Measurements from ENCODE around the gene MLLT1.
"Not testable (repeated sequence)": the region's sequence is repeated elsewhere in the genome, so short reads cannot be mapped to it uniquely, and the experiment has no call there.

MLLT1 gene

GRCh38 chr19:6279931-6280591 is at the start of gene MLLT1:
Gene MLLT1, minus strand, starts transcription at chr19:6279975. Its CDS starts 191 bp downstream, at chr19:6279784.
- Histone ChIP-seq H3K4me3 (ENCODE audit: low read length) (peak within 1 kb of the TSS; percentile 68), H3K36me3 (ENCODE audit: insufficient read depth, low read length) (peaks cover 10% of the 10 kb centered on the region), H3K4me1 (ENCODE audit: insufficient read depth, low read length) (peaks cover 19% of the 10 kb centered on the region), H2AFZ (ENCODE audit: low read depth, low read length) (no peak within 1 kb of the TSS), H3K27me3 (ENCODE audit: insufficient read depth, low read length) (no peaks in the 10 kb centered on the region), H3K9me3 (ENCODE audit: low read length) (no peaks in the 10 kb centered on the region)

GRCh38 chr19:6326815-6327214 is 47.0 kb upstream of the MLLT1 start:
- no peak overlapping the region for H2AFZ ChIP-seq (ENCODE audit: low read depth, low read length)
- no peaks in the 10 kb centered on the region for H3K9me3 ChIP-seq (ENCODE audit: low read length)
- no peaks in the 10 kb centered on the region for H3K27me3 ChIP-seq (ENCODE audit: insufficient read depth, low read length)
- H3K36me3 ChIP-seq (ENCODE audit: insufficient read depth, low read length) = no peaks in the 10 kb centered on the region
- H3K4me3 ChIP-seq (ENCODE audit: low read length) = no peak overlapping the region
- H3K4me1 ChIP-seq (ENCODE audit: insufficient read depth, low read length) = no peaks in the 10 kb centered on the region

GRCh38 chr19:6325614-6326013 is 45.8 kb upstream of the MLLT1 start:
- H3K9me3 ChIP-seq (ENCODE audit: low read length) = no peaks in the 10 kb centered on the region
- H3K36me3 ChIP-seq (ENCODE audit: insufficient read depth, low read length) = no peaks in the 10 kb centered on the region

GRCh38 chr19:6324757-6325156 is 45.0 kb upstream of the MLLT1 start:
- H3K4me3 ChIP-seq (ENCODE audit: low read length) = no peak overlapping the region
- H3K4me1 ChIP-seq (ENCODE audit: insufficient read depth, low read length) = no peaks in the 10 kb centered on the region
- no peaks in the 10 kb centered on the region for H3K36me3 ChIP-seq (ENCODE audit: insufficient read depth, low read length)
- no peak overlapping the region for H2AFZ ChIP-seq (ENCODE audit: low read depth, low read length)
- no peaks in the 10 kb centered on the region for H3K27me3 ChIP-seq (ENCODE audit: insufficient read depth, low read length)
- no peaks in the 10 kb centered on the region for H3K9me3 ChIP-seq (ENCODE audit: low read length)

More at GRCh38 chr19:6325614-6326013, 45.8 kb upstream of the MLLT1 start:
- Histone ChIP-seq H3K4me3 (ENCODE audit: low read length) (no peak overlapping the region), H3K27me3 (ENCODE audit: insufficient read depth, low read length) (no peaks in the 10 kb centered on the region), H2AFZ (ENCODE audit: low read depth, low read length) (no peak overlapping the region), H3K4me1 (ENCODE audit: insufficient read depth, low read length) (no peaks in the 10 kb centered on the region)

DNA sequence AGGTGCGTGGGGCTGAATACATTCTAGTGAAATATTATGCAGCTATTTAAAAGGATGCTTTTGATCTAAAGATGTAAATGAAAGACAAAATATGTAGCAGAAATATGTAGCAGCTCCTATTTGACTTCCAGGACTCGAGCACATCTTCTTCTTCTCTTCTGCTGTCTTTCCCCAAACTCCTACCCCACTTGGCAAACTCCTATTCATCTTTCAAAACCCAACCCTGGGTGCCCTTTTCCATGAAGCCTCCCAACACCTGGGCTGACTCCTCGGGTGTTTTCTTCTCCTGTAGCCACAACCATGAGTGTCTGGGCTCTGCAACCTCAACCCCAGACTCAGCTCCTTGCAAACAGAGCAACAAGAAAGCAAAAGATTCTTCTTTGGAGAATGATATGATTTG is 42.5 kb upstream of the MLLT1 start:
- no peak overlapping the region for H2AFZ ChIP-seq (ENCODE audit: low read depth, low read length)
- no peaks in the 10 kb centered on the region for H3K27me3 ChIP-seq (ENCODE audit: insufficient read depth, low read length)
- no peaks in the 10 kb centered on the region for H3K4me1 ChIP-seq (ENCODE audit: insufficient read depth, low read length)

DNA sequence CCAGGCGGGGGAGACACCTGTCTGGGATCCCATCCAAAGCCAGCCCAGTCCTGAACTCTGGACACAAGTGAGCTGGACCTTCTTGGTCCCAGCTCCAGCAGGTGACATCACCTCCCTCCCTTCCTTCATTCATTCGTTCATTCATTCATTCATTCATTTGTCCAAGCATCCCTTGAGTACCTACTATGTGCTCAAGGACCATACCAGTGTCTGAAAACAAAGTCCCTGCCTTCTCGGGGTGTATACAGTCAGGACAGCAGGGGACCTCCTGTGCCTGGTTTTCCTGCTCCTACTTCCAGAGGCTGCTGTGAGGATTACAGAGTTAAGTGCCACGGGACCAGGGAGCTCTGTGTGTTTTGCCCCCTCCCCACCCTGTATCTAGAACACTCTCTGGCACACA is 39.6 kb upstream of the MLLT1 start:
- no peaks in the 10 kb centered on the region for H3K9me3 ChIP-seq (ENCODE audit: low read length)
- H3K4me3 ChIP-seq (ENCODE audit: low read length) = no peak overlapping the region
- H2AFZ ChIP-seq (ENCODE audit: low read depth, low read length) = no peak overlapping the region
- no peaks in the 10 kb centered on the region for H3K4me1 ChIP-seq (ENCODE audit: insufficient read depth, low read length)
- no peaks in the 10 kb centered on the region for H3K27me3 ChIP-seq (ENCODE audit: insufficient read depth, low read length)
- H3K36me3 ChIP-seq (ENCODE audit: insufficient read depth, low read length) = no peaks in the 10 kb centered on the region

More for the DNA sequence above, 42.5 kb upstream of the MLLT1 start:
- no peaks in the 10 kb centered on the region for H3K36me3 ChIP-seq (ENCODE audit: insufficient read depth, low read length)
- no peaks in the 10 kb centered on the region for H3K9me3 ChIP-seq (ENCODE audit: low read length)
- H3K4me3 ChIP-seq (ENCODE audit: low read length) = no peak overlapping the region

DNA sequence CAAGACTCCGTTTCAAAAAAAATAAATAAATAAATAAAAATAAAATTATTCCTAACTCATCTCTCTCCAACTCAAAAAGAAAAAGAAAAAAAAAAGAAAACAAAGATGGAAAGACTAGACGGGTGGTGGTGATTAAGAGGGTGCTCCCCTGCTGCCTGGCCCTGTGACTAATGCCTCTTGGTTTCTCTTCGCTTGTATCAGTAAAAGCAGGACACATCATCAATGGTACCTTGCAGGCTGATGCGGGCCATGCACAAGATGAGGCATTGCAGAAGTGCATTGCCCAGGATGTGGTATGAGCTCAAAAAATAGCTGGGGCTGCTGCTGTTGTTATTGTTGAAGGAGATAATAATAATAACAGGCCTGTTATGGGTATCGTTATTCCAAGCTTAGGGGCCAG is 39.0 kb upstream of the MLLT1 start:
- Histone ChIP-seq H3K4me1 (ENCODE audit: insufficient read depth, low read length) (no peaks in the 10 kb centered on the region), H3K27me3 (ENCODE audit: insufficient read depth, low read length) (no peaks in the 10 kb centered on the region), H2AFZ (ENCODE audit: low read depth, low read length) (no peak overlapping the region), H3K36me3 (ENCODE audit: insufficient read depth, low read length) (no peaks in the 10 kb centered on the region), H3K4me3 (ENCODE audit: low read length) (no peak overlapping the region), H3K9me3 (ENCODE audit: low read length) (no peaks in the 10 kb centered on the region)

- H3K27me3 ChIP-seq (ENCODE audit: insufficient read depth, low read length); H3K4me3 ChIP-seq (ENCODE audit: low read length); H2AFZ ChIP-seq (ENCODE audit: low read depth, low read length); H3K9me3 ChIP-seq (ENCODE audit: low read length); H3K36me3 ChIP-seq (ENCODE audit: insufficient read depth, low read length); H3K4me1 ChIP-seq (ENCODE audit: insufficient read depth, low read length): not testable (repeated sequence)
These were observed 35.9 kb upstream of the MLLT1 start for GRCh38 chr19:6315646-6316045.

- no peak overlapping the region for H3K4me3 ChIP-seq (ENCODE audit: low read length)
- peaks cover 2% of the 10 kb centered on the region for H3K9me3 ChIP-seq (ENCODE audit: low read length)
- no peaks in the 10 kb centered on the region for H3K27me3 ChIP-seq (ENCODE audit: insufficient read depth, low read length)
- H2AFZ ChIP-seq (ENCODE audit: low read depth, low read length) = no peak overlapping the region
- no peaks in the 10 kb centered on the region for H3K36me3 ChIP-seq (ENCODE audit: insufficient read depth, low read length)
- no peaks in the 10 kb centered on the region for H3K4me1 ChIP-seq (ENCODE audit: insufficient read depth, low read length)
These were observed 33.7 kb upstream of the MLLT1 start for GRCh38 chr19:6313398-6313969.

DNA sequence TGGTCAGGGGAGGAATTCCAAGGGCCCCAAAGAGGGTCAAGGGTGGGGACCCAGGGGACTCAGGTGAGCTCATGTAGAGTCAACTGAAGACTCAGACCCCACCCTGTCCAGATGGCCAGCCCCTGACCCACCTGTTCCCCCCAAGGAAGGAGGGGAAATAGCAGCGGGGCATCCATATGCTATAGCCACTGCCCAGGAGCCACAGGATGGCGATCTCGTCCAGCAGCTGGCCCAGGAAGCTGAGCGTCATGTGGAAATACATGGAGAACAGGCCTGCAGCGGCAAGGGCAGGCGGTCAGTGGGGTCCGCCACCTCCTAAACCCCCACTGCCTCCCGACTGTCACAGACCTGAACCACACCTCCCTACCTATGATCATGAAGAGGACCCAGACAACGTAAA is 32.2 kb upstream of the MLLT1 start:
- Histone ChIP-seq H3K27me3 (ENCODE audit: insufficient read depth, low read length) (no peaks in the 10 kb centered on the region), H3K36me3 (ENCODE audit: insufficient read depth, low read length) (no peaks in the 10 kb centered on the region), H3K4me3 (ENCODE audit: low read length) (no peak overlapping the region), H3K9me3 (ENCODE audit: low read length) (peaks cover 2% of the 10 kb centered on the region), H2AFZ (ENCODE audit: low read depth, low read length) (no peak overlapping the region), H3K4me1 (ENCODE audit: insufficient read depth, low read length) (no peaks in the 10 kb centered on the region)

GRCh38 chr19:6298413-6298812 is 18.6 kb upstream of the MLLT1 start:
- H3K9me3 ChIP-seq (ENCODE audit: low read length) = peaks cover 7% of the 10 kb centered on the region
- no peak overlapping the region for H2AFZ ChIP-seq (ENCODE audit: low read depth, low read length)
- H3K36me3 ChIP-seq (ENCODE audit: insufficient read depth, low read length) = no peaks in the 10 kb centered on the region
- H3K4me1 ChIP-seq (ENCODE audit: insufficient read depth, low read length) = no peaks in the 10 kb centered on the region
- H3K4me3 ChIP-seq (ENCODE audit: low read length) = no peak overlapping the region
- H3K27me3 ChIP-seq (ENCODE audit: insufficient read depth, low read length) = no peaks in the 10 kb centered on the region

DNA sequence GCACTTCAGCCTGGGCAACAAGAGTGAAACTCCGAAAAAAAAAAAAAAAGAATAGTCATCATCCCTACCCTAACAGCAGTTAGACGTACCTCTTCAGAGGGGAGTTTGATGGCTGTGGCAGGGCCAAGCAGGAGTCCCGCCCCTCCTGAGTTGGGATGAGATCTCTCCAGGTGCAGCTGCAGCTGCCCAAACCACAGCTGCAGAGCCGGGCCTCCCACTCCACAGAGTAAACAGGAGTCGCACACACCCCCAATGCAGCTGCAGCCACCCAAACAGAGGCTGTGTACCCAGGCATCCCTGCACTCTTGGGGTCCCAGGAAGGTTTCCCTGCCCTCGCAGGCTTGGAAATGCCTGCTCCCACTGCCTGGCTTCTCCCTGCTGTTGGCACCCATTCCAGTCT is 17.4 kb upstream of the MLLT1 start:
- Histone ChIP-seq H3K36me3 (ENCODE audit: insufficient read depth, low read length) (no peaks in the 10 kb centered on the region), H3K4me3 (ENCODE audit: low read length) (no peak overlapping the region), H3K27me3 (ENCODE audit: insufficient read depth, low read length) (no peaks in the 10 kb centered on the region), H3K4me1 (ENCODE audit: insufficient read depth, low read length) (no peaks in the 10 kb centered on the region), H3K9me3 (ENCODE audit: low read length) (peaks cover 11% of the 10 kb centered on the region), H2AFZ (ENCODE audit: low read depth, low read length) (no peak overlapping the region)

DNA sequence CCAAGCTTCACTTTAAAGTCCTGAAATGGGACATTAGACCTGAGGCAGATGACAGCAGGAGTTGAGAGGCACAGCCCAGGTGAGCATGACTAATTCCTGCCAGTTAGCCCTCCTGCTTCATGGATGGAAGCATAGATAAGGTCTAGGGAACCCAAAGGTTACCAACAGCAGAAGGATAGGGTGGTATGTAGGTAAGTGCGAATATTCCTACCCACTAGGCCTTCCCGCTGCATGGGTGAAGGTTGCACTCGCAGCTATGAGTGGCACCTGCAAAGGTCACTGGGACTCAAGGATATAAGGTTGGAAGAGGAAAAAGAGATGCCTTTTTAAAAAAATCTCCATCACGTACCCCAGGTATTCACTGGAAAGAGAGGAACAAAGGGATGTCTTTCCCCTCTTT is 12.2 kb upstream of the MLLT1 start:
- no peaks in the 10 kb centered on the region for H3K4me1 ChIP-seq (ENCODE audit: insufficient read depth, low read length)
- peaks cover 20% of the 10 kb centered on the region for H3K9me3 ChIP-seq (ENCODE audit: low read length)
- H3K36me3 ChIP-seq (ENCODE audit: insufficient read depth, low read length) = no peaks in the 10 kb centered on the region
- no peaks in the 10 kb centered on the region for H3K27me3 ChIP-seq (ENCODE audit: insufficient read depth, low read length)
- H3K4me3 ChIP-seq (ENCODE audit: low read length) = no peak overlapping the region
- H2AFZ ChIP-seq (ENCODE audit: low read depth, low read length) = no peak overlapping the region

GRCh38 chr19:6288737-6289136 is 9.0 kb upstream of the MLLT1 start:
- no peaks in the 10 kb centered on the region for H3K4me1 ChIP-seq (ENCODE audit: insufficient read depth, low read length)
- no peak overlapping the region for H3K4me3 ChIP-seq (ENCODE audit: low read length)
- no peaks in the 10 kb centered on the region for H3K27me3 ChIP-seq (ENCODE audit: insufficient read depth, low read length)
- peaks cover 24% of the 10 kb centered on the region for H3K9me3 ChIP-seq (ENCODE audit: low read length)
- no peaks in the 10 kb centered on the region for H3K36me3 ChIP-seq (ENCODE audit: insufficient read depth, low read length)
- H2AFZ ChIP-seq (ENCODE audit: low read depth, low read length) = no peak overlapping the region
